ENCODE data around the gene ACADVL.
A peak's percentile ranks its signal among the peaks of the same experiment; 100 is the strongest.

ACADVL gene

GRCh38 chr17:7192271-7192937 lies 27.3 kb upstream of the ACADVL start:
- no peak overlapping the region for H3K4me3 ChIP-seq (ENCODE audit: low read length)
- DNase-seq (ENCODE audit: low read depth) = no peak

GRCh38 chr17:7195971-7196370 lies 23.8 kb upstream of the ACADVL start:
- TF ChIP-seq CTCF (conservative IDR thresholded peaks at IDR 0.05; ENCODE audit: low read depth, low read length) = no peak
- no peak for DNase-seq (ENCODE audit: low read depth)
- no peak overlapping the region for H3K4me3 ChIP-seq (ENCODE audit: low read length)

More at GRCh38 chr17:7192271-7192937, 27.3 kb upstream of the ACADVL start:
- no peak for TF ChIP-seq CTCF (conservative IDR thresholded peaks at IDR 0.05; ENCODE audit: low read depth, low read length)

GRCh38 chr17:7196651-7197401 lies 22.9 kb upstream of the ACADVL start:
- DNase-seq (ENCODE audit: low read depth) = no peak
- TF ChIP-seq CTCF (conservative IDR thresholded peaks at IDR 0.05; ENCODE audit: low read depth, low read length) = no peak

GRCh38 chr17:7203391-7203790 lies 16.3 kb upstream of the ACADVL start:
- no peak for TF ChIP-seq CTCF (conservative IDR thresholded peaks at IDR 0.05; ENCODE audit: low read depth, low read length)
- DNase-seq (ENCODE audit: low read depth) = no peak

More at GRCh38 chr17:7196651-7197401, 22.9 kb upstream of the ACADVL start:
- H3K4me3 ChIP-seq (ENCODE audit: low read length) = no peak overlapping the region

GRCh38 chr17:7204336-7204735 lies 15.4 kb upstream of the ACADVL start:
- DNase-seq (ENCODE audit: low read depth) = no peak
- no peak for TF ChIP-seq CTCF (conservative IDR thresholded peaks at IDR 0.05; ENCODE audit: low read depth, low read length)
- peak overlapping the region; percentile 73 for H3K4me3 ChIP-seq (ENCODE audit: low read length)

More at GRCh38 chr17:7203391-7203790, 16.3 kb upstream of the ACADVL start:
- no peak overlapping the region for H3K4me3 ChIP-seq (ENCODE audit: low read length)

GRCh38 chr17:7204828-7205461 lies 14.8 kb upstream of the ACADVL start:
- peak; percentile 48 for DNase-seq (ENCODE audit: low read depth)
- TF ChIP-seq CTCF (conservative IDR thresholded peaks at IDR 0.05; ENCODE audit: low read depth, low read length) = no peak
- peak overlapping the region; percentile 73 for H3K4me3 ChIP-seq (ENCODE audit: low read length)
